ENCODE measurements around the gene EXD3. TPM values are rescaled to one million over a fixed set of nuclear protein-coding genes. Genes with fewer than 3 reads are reported as not detected.

The EXD3 gene
- total and polyA plus RNA-seq, 2 of the 4 experiments (the other 2 are of a cell fraction), result 1.1 to 7.4 TPM

DNA sequence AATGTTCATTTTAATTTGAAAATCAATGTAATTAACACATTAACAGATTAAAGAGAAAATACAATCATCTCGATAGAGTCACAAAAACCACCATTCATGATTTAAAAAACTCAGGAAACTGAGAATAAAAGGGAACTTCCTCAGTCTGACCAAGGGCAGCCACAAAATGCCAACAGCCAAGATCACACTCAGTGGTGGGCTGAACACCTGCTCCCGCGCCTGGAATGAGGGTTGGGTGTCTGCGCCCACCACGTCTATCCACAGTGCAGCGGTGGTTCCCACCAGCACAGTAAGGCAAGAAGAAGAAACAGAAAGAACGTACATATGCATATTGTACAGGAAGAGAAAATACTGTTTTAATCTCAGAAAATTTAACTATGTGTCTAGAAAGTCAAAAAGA is 47.8 kb upstream of the EXD3 start:
- ChIA-PET POLR2A (ENCODE audit: unreplicated experiment) (no interaction called here), CTCF (no interaction called here)
- no peak overlapping the region for H2BK5ac ChIP-seq (ENCODE audit: low read depth, low read length, poor library complexity, severe bottlenecking)
- ATAC-seq (ENCODE audit: low read depth), result no peak
- H2AK5ac ChIP-seq (ENCODE audit: low read depth, low read length), result no peak overlapping the region
- TF ChIP-seq SMC3 (IDR thresholded peaks at IDR 0.05; ENCODE audit: low read depth, low read length), result no peak
- TF ChIP-seq, protein P1, sequence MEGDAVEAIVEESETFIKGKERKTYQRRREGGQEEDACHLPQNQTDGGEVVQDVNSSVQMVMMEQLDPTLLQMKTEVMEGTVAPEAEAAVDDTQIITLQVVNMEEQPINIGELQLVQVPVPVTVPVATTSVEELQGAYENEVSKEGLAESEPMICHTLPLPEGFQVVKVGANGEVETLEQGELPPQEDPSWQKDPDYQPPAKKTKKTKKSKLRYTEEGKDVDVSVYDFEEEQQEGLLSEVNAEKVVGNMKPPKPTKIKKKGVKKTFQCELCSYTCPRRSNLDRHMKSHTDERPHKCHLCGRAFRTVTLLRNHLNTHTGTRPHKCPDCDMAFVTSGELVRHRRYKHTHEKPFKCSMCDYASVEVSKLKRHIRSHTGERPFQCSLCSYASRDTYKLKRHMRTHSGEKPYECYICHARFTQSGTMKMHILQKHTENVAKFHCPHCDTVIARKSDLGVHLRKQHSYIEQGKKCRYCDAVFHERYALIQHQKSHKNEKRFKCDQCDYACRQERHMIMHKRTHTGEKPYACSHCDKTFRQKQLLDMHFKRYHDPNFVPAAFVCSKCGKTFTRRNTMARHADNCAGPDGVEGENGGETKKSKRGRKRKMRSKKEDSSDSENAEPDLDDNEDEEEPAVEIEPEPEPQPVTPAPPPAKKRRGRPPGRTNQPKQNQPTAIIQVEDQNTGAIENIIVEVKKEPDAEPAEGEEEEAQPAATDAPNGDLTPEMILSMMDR (conservative IDR thresholded peaks at IDR 0.05; ENCODE audit: low read depth, low read length), result no peak
- TF ChIP-seq MXI1 (IDR thresholded peaks at IDR 0.05; ENCODE audit: borderline replicate concordance, low read depth, low read length), result no peak
- TF ChIP-seq RCOR1 (IDR thresholded peaks at IDR 0.05; ENCODE audit: insufficient replicate concordance, low read length), result no peak
- TF ChIP-seq CHD1 (IDR thresholded peaks at IDR 0.05; ENCODE audit: low read depth, low read length), result no peak
- TF ChIP-seq RAD21 (IDR thresholded peaks at IDR 0.05; ENCODE audit: low read length), result no peak
- TF ChIP-seq, protein P2, sequence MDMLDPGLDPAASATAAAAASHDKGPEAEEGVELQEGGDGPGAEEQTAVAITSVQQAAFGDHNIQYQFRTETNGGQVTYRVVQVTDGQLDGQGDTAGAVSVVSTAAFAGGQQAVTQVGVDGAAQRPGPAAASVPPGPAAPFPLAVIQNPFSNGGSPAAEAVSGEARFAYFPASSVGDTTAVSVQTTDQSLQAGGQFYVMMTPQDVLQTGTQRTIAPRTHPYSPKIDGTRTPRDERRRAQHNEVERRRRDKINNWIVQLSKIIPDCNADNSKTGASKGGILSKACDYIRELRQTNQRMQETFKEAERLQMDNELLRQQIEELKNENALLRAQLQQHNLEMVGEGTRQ (IDR thresholded peaks at IDR 0.05; ENCODE audit: low read depth, low read length), result no peak
- no peak for TF ChIP-seq MAZ (IDR thresholded peaks at IDR 0.05; ENCODE audit: borderline replicate concordance, low read depth, low read length)
- BruUV-seq (replicated peaks), result no TSS peak
- no peak overlapping the region for H2BK20ac ChIP-seq (ENCODE audit: low read depth, low read length)
- dilution Hi-C loops (cut with HindIII; ENCODE audit: low sequenced_read_pairs, unreplicated experiment) (no loop called here), in situ Hi-C loops (cut with MboI; ENCODE audit: low sequenced_read_pairs) (no loop called here), intact Hi-C loops (cut with micrococcal nuclease) (no loop called here)
- H3K4me3 ChIP-seq (ENCODE audit: insufficient read depth, low read depth, low read length), result no peak overlapping the region
- H2BK15ac ChIP-seq (ENCODE audit: low read depth, low read length), result no peak overlapping the region
- no peak overlapping the region for H2BK120ac ChIP-seq (ENCODE audit: low read depth, low read length)
- H3K4ac ChIP-seq (ENCODE audit: low read depth, low read length), result no peak overlapping the region
- no peak overlapping the region for H4K91ac ChIP-seq (ENCODE audit: insufficient read depth, low read depth, low read length)
- no peak overlapping the region for H3K18ac ChIP-seq (ENCODE audit: low read depth, low read length)
- no peak overlapping the region for H4K8ac ChIP-seq (ENCODE audit: low read depth in 2 of 2, low read length in 2 of 2)
- no peak overlapping the region for H3K9ac ChIP-seq (ENCODE audit: low read depth, low read length)
- H3K27me3 ChIP-seq (ENCODE audit: control insufficient read depth, insufficient read depth, low read length), result peaks cover 14% of the 10 kb centered on the region
- no peaks in the 10 kb centered on the region for H3K4me1 ChIP-seq (ENCODE audit: control insufficient read depth, insufficient read depth, low read length)
- no peaks in the 10 kb centered on the region for H3K79me1 ChIP-seq (ENCODE audit: low read depth in 1 of 2, low read length in 2 of 2)
- no peak overlapping the region for H3K27ac ChIP-seq (ENCODE audit: insufficient read depth, low read length)
- H3K9me1 ChIP-seq (ENCODE audit: insufficient read depth, low read length), result no peaks in the 10 kb centered on the region
- no CpG with 5 or more reads among the region's 7 CpGs for WGBS, 2 experiments (ENCODE audit: extremely low coverage in 2 of 2, insufficient read length in 1 of 2)
- H3K23ac ChIP-seq (ENCODE audit: low read depth, low read length), result no peak overlapping the region
- no peak overlapping the region for H2AK9ac ChIP-seq (replicated peaks; ENCODE audit: low read depth, low read length, poor library complexity)
- no peak overlapping the region for H4K5ac ChIP-seq (ENCODE audit: low read depth, low read length)
- H3K9me3 ChIP-seq (ENCODE audit: control insufficient read depth, insufficient read depth, low read length), result peaks cover 6% of the 10 kb centered on the region
- no peak overlapping the region for H3K56ac ChIP-seq (ENCODE audit: extremely low read depth, insufficient read depth, low read length)
- H4K20me1 ChIP-seq (ENCODE audit: insufficient read depth, low read length), result no peaks in the 10 kb centered on the region
- no peak overlapping the region for H3K4me2 ChIP-seq (ENCODE audit: low read depth, low read length)
- H3K36me3 ChIP-seq (ENCODE audit: control insufficient read depth, insufficient read depth, low read length), result no peaks in the 10 kb centered on the region
- no peak overlapping the region for H2AFZ ChIP-seq (replicated peaks; ENCODE audit: low read length, poor library complexity)
- H3K14ac ChIP-seq (replicated peaks; ENCODE audit: low read depth, low read length), result no peak overlapping the region
- no peak for DNase-seq

Measured in IMR-90 (cell line).